HepG2 (cell line): ENCODE measurements around the gene MAN1A1.

Experiments used
- CBX1 ChIP-seq: IDR thresholded peaks from one replicate; pipeline ENCODE4 v1.6.1; 2016; ENCODE audit warnings: antibody characterized with exemption, low read depth
- EP300 ChIP-seq, 3 experiments: sonication (generic) in 1 of 3; formaldehyde crosslinking in 1 of 3; IDR thresholded peaks; 2 replicates each; pipeline versions ENCODE4 v1.5.1 to v1.6.1; 2011 to 2020; ENCODE audit warnings: low read depth in 2 of 3, low read length in 2 of 3, borderline replicate concordance in 1 of 3, improper control_type of control experiment in 1 of 3, mild to moderate bottlenecking in 1 of 3, missing genetic modification reagents in 1 of 3, moderate library complexity in 1 of 3
- JUND ChIP-seq: sonication (generic); formaldehyde crosslinking; IDR thresholded peaks from 2 replicates; pipeline ENCODE4 v1.8.0; 2022; ENCODE audit warnings: mild to moderate bottlenecking, missing genetic modification reagents
- MXI1 ChIP-seq: IDR thresholded peaks from 3 replicates; pipeline ENCODE4 v1.6.1; 2012; ENCODE audit warnings: low read depth, low read length, inconsistent platforms, borderline replicate concordance
- PAX8 ChIP-seq: sonication (generic); formaldehyde crosslinking; IDR thresholded peaks from 2 replicates; pipeline ENCODE4 v1.8.0; 2022; ENCODE audit warnings: mild to moderate bottlenecking, missing genetic modification reagents, borderline replicate concordance
- ZMAT3 ChIP-seq: sonication (generic); formaldehyde crosslinking; conservative IDR thresholded peaks from 2 replicates; pipeline ENCODE4 v1.7.0; 2021; ENCODE audit warnings: missing genetic modification reagents
- ZNF138 ChIP-seq: sonication (generic); formaldehyde crosslinking; IDR thresholded peaks from 2 replicates; pipeline ENCODE4 v1.5.0; 2020; ENCODE audit warnings: mild to moderate bottlenecking, low read depth, missing genetic modification reagents
- ZNF557 ChIP-seq: sonication (generic); formaldehyde crosslinking; IDR thresholded peaks from 2 replicates; pipeline ENCODE4 v1.4.0; 2020; ENCODE audit warnings: missing genetic modification reagents
- ZNF563 ChIP-seq: sonication (generic); formaldehyde crosslinking; IDR thresholded peaks from 2 replicates; pipeline ENCODE4 v1.8.0; 2022; ENCODE audit warnings: mild to moderate bottlenecking, moderate library complexity, missing genetic modification reagents

DNA sequence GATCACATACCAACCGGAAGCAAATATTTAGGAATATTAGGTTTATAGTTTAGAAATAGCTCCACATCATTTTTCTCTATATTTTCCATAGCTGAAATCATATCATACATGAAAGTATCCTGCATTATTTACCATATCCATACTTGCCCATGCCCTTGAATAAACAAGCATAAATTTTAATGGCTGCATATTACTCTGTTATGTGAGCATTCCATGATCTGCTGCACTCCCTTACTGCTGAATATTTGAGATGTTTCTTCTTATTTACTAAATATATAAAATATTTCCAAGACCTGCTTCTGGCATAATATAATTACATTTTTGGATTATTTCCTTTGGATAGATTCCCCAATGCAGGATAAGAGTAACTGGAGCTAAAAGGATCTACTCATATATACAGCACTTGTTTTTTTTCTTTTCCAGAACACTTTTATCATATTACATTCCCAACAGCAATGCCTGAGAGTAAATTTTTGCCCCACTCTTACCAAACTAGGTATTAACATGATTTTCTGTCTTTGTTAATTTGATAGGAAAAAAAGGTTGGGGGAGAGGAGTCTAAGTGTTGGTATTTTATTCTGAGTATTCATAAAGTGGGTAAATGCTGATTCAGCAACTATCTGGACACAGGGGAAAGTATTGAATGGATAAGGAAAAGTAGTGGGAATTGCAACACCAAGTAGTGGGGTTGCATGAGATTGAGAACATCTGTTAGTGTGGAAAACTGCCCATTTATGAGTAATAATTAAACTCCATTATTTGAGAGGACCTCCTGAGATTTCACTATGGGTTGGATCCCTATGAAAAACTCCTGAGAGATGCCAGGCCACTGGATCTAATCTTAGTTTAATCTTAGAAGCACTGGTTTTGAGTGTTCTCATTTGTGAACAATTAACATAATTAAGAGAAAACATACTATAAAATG, 76.0 kb downstream of the MAN1A1 start:
- TF ChIP-seq ZNF557 (CRISPR knock-in tag) (no peak), MXI1 (no peak), ZNF138 (CRISPR knock-in tag) (no peak), JUND (CRISPR knock-in tag) (no peak), ZNF563 (CRISPR knock-in tag) (no peak), CBX1 (no peak), EP300 (IDR thresholded peaks at IDR 0.05; ENCODE audit: low read depth in 2 of 2, low read length in 2 of 2) (no peak), EP300 (CRISPR knock-in tag; IDR thresholded peaks at IDR 0.05; ENCODE audit: borderline replicate concordance) (no peak), PAX8 (CRISPR knock-in tag) (no peak), ZMAT3 (CRISPR knock-in tag) (no peak)
